Prostate gland (tissue), 2 donors: ENCODE measurements around the gene AKAP13.

Experiments
- POLR2A ChIP-seq: fragments of 450-650 bp; IDR thresholded peaks from one replicate; pipeline ENCODE4 v1.6.1; 2016; ENCODE audit warnings: antibody characterized with exemption, mild to moderate bottlenecking
- POLR2AphosphoS5 ChIP-seq: sonication (generic); formaldehyde crosslinking; IDR thresholded peaks from one replicate; pipeline ENCODE4 v1.6.1; 2017; ENCODE audit warnings: antibody characterized with exemption
- TF ChIP-seq, protein P1 (sequence below), 4 experiments: fragments of 200-600 bp in 2 of 4; fragments of 450-650 bp in 2 of 4; sonication (generic) in 2 of 4; IDR thresholded peaks; 1 replicate in 3 of 4; 2 replicates in 1 of 4; pipeline ENCODE4 v1.5.1; 2016 to 2019; ENCODE audit warnings: antibody characterized with exemption in 4 of 4, mild to moderate bottlenecking in 2 of 4, moderate library complexity in 2 of 4

DNA sequence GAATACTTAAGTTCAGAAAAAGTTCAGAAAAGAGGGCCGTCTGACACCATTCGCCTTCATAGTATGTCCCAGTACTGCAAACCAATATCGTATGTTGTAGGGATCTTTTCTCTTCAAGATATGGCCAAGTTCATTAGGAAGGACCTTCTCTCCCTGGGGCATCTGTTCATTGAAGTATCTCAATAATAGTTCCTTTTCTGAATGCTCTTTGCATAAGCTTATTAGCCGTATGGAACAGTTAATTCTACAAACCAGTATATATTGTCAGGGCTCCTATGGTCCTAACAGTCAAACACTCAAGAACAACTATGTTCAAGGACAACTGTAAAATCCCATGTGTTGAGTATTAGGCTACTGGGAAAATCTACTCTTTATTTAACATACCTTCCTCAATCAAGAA is 211.2 kb downstream of the AKAP13 start:
- TF ChIP-seq, protein P1, sequence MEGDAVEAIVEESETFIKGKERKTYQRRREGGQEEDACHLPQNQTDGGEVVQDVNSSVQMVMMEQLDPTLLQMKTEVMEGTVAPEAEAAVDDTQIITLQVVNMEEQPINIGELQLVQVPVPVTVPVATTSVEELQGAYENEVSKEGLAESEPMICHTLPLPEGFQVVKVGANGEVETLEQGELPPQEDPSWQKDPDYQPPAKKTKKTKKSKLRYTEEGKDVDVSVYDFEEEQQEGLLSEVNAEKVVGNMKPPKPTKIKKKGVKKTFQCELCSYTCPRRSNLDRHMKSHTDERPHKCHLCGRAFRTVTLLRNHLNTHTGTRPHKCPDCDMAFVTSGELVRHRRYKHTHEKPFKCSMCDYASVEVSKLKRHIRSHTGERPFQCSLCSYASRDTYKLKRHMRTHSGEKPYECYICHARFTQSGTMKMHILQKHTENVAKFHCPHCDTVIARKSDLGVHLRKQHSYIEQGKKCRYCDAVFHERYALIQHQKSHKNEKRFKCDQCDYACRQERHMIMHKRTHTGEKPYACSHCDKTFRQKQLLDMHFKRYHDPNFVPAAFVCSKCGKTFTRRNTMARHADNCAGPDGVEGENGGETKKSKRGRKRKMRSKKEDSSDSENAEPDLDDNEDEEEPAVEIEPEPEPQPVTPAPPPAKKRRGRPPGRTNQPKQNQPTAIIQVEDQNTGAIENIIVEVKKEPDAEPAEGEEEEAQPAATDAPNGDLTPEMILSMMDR (IDR thresholded peaks at IDR 0.05): no peak
- TF ChIP-seq POLR2AphosphoS5 (no peak), POLR2A (no peak)
